ENCODE measurements around the gene PRKG1.
A peak's percentile ranks its signal among the peaks of the same experiment; 100 is the strongest.

Gene PRKG1

GRCh38 chr10:51788273-51788672, 714.0 kb downstream of the PRKG1 start:
- H3K4me3 ChIP-seq (ENCODE audit: low read depth in 1 of 2, low read length in 2 of 2): no peak overlapping the region
- no peaks in the 10 kb centered on the region for H3K36me3 ChIP-seq (ENCODE audit: insufficient read depth, low read length)
- DNase-seq (no peak), ATAC-seq (ENCODE audit: insufficient read depth, low read depth) (no peak)
- no peak overlapping the region for H3K4me2 ChIP-seq (ENCODE audit: insufficient read depth, low read length)
- no peaks in the 10 kb centered on the region for H3K79me2 ChIP-seq (ENCODE audit: insufficient read depth, low read length)
- TF ChIP-seq EZH2 (IDR thresholded peaks at IDR 0.05; ENCODE audit: borderline replicate concordance, low read depth, low read length, severe bottlenecking) (no peak), CTCF (IDR thresholded peaks at IDR 0.05; ENCODE audit: borderline replicate concordance, extremely low read depth, low read length, poor library complexity, severe bottlenecking) (no peak)
- H3K9me3 ChIP-seq (ENCODE audit: insufficient read depth, low read length, severe bottlenecking): peaks cover 4% of the 10 kb centered on the region
- no peak overlapping the region for H2AFZ ChIP-seq (ENCODE audit: low read depth, low read length)
- no peak overlapping the region for H3K9ac ChIP-seq (ENCODE audit: low read depth, low read length)
- no peaks in the 10 kb centered on the region for H3K27me3 ChIP-seq (ENCODE audit: insufficient read depth, low read length, poor library complexity)
- H4K20me1 ChIP-seq (ENCODE audit: insufficient read depth, low read length): no peaks in the 10 kb centered on the region
- no peak overlapping the region for H3K27ac ChIP-seq (ENCODE audit: low read length)
- H3K4me1 ChIP-seq (ENCODE audit: insufficient read depth, low read length): no peaks in the 10 kb centered on the region

GRCh38 chr10:51789118-51789517, 714.8 kb downstream of the PRKG1 start:
- H3K27ac ChIP-seq (ENCODE audit: low read length): no peak overlapping the region
- no peak overlapping the region for H2AFZ ChIP-seq (ENCODE audit: low read depth, low read length)
- TF ChIP-seq EZH2 (IDR thresholded peaks at IDR 0.05; ENCODE audit: borderline replicate concordance, low read depth, low read length, severe bottlenecking) (no peak), CTCF (IDR thresholded peaks at IDR 0.05; ENCODE audit: borderline replicate concordance, extremely low read depth, low read length, poor library complexity, severe bottlenecking) (no peak)
- no peaks in the 10 kb centered on the region for H3K4me1 ChIP-seq (ENCODE audit: insufficient read depth, low read length)
- no peak overlapping the region for H3K9ac ChIP-seq (ENCODE audit: low read depth, low read length)
- no peaks in the 10 kb centered on the region for H4K20me1 ChIP-seq (ENCODE audit: insufficient read depth, low read length)
- no peaks in the 10 kb centered on the region for H3K36me3 ChIP-seq (ENCODE audit: insufficient read depth, low read length)
- no peak overlapping the region for H3K4me3 ChIP-seq (ENCODE audit: low read depth in 1 of 2, low read length in 2 of 2)
- peak; percentile 44; the same call in 1 of the 3 replicates for ATAC-seq (ENCODE audit: insufficient read depth, low read depth)
- no peak overlapping the region for H3K4me2 ChIP-seq (ENCODE audit: insufficient read depth, low read length)
- H3K79me2 ChIP-seq (ENCODE audit: insufficient read depth, low read length): no peaks in the 10 kb centered on the region
- H3K27me3 ChIP-seq (ENCODE audit: insufficient read depth, low read length, poor library complexity): no peaks in the 10 kb centered on the region
- H3K9me3 ChIP-seq (ENCODE audit: insufficient read depth, low read length, severe bottlenecking): peaks cover 4% of the 10 kb centered on the region
- DNase-seq: no peak

- no peak for TF ChIP-seq CTCF (IDR thresholded peaks at IDR 0.05; ENCODE audit: borderline replicate concordance, extremely low read depth, low read length, poor library complexity, severe bottlenecking)
- TF ChIP-seq EZH2 (IDR thresholded peaks at IDR 0.05; ENCODE audit: borderline replicate concordance, low read depth, low read length, severe bottlenecking): no peak
- H3K9me3 ChIP-seq (ENCODE audit: insufficient read depth, low read length, severe bottlenecking): peaks cover 4% of the 10 kb centered on the region
- H3K36me3 ChIP-seq (ENCODE audit: insufficient read depth, low read length): no peaks in the 10 kb centered on the region
- no peaks in the 10 kb centered on the region for H3K4me1 ChIP-seq (ENCODE audit: insufficient read depth, low read length)
- H3K4me3 ChIP-seq (ENCODE audit: low read depth in 1 of 2, low read length in 2 of 2): no peak overlapping the region
- no peaks in the 10 kb centered on the region for H4K20me1 ChIP-seq (ENCODE audit: insufficient read depth, low read length)
- H3K79me2 ChIP-seq (ENCODE audit: insufficient read depth, low read length): no peaks in the 10 kb centered on the region
- H3K27me3 ChIP-seq (ENCODE audit: insufficient read depth, low read length, poor library complexity): no peaks in the 10 kb centered on the region
- ATAC-seq (ENCODE audit: insufficient read depth, low read depth) (no peak), DNase-seq (no peak)
- H3K27ac ChIP-seq (ENCODE audit: low read length): no peak overlapping the region
- H3K4me2 ChIP-seq (ENCODE audit: insufficient read depth, low read length): no peak overlapping the region
- no peak overlapping the region for H2AFZ ChIP-seq (ENCODE audit: low read depth, low read length)
- H3K9ac ChIP-seq (ENCODE audit: low read depth, low read length): no peak overlapping the region
Observed at GRCh38 chr10:51789903-51790302, 715.6 kb downstream of the PRKG1 start.

GRCh38 chr10:51792678-51793077, 718.4 kb downstream of the PRKG1 start:
- Histone ChIP-seq H3K27ac (ENCODE audit: low read length) (no peak overlapping the region), H3K4me2 (ENCODE audit: insufficient read depth, low read length) (no peak overlapping the region), H4K20me1 (ENCODE audit: insufficient read depth, low read length) (no peaks in the 10 kb centered on the region), H3K27me3 (ENCODE audit: insufficient read depth, low read length, poor library complexity) (no peaks in the 10 kb centered on the region), H3K4me1 (ENCODE audit: insufficient read depth, low read length) (no peaks in the 10 kb centered on the region), H3K79me2 (ENCODE audit: insufficient read depth, low read length) (no peaks in the 10 kb centered on the region), H2AFZ (ENCODE audit: low read depth, low read length) (no peak overlapping the region), H3K4me3 (ENCODE audit: low read depth in 1 of 2, low read length in 2 of 2) (no peak overlapping the region), H3K9ac (ENCODE audit: low read depth, low read length) (no peak overlapping the region), H3K9me3 (ENCODE audit: insufficient read depth, low read length, severe bottlenecking) (peaks cover 4% of the 10 kb centered on the region), H3K36me3 (ENCODE audit: insufficient read depth, low read length) (no peaks in the 10 kb centered on the region)
- ATAC-seq (ENCODE audit: insufficient read depth, low read depth) (no peak), DNase-seq (no peak)
- no peak for TF ChIP-seq EZH2 (IDR thresholded peaks at IDR 0.05; ENCODE audit: borderline replicate concordance, low read depth, low read length, severe bottlenecking)
- TF ChIP-seq CTCF (IDR thresholded peaks at IDR 0.05; ENCODE audit: borderline replicate concordance, extremely low read depth, low read length, poor library complexity, severe bottlenecking): no peak
